ENCODE data around the gene EML4.
"Not testable (repeated sequence)": the region's sequence is repeated elsewhere in the genome, so short reads cannot be mapped to it uniquely, and the experiment has no call there.

Gene EML4

DNA sequence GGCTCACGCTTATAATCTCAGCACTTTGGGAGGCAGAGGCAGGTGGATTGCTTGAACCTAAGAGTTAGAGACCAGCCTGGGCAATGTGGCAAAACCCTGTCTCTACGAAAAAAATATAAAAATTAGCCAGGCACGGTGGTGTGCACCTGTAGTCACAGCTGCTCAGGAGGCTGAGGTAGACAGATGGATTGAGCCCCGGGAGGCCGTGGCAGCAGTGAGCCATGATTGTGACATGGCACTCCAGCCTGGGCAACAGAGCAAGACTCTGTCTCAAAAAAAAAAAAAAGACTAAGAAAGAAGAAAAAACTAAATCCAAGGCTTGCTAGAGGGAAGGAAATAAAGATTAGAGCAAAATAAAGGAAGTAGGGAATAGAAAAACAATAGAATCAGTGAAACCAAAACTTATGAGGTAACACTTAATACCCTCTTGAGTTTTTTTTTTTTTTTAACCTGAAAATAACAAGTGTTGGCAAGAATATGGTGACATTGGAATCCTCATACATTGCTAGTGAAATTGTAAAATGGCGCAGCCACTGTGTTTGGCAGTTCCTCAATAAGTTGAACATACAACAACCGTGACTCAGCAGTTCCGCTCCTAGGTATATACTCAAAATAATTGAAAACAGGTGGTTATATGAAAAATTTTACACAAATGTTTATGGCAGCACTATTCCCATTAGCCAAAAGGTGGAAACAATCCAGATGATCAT lies 85.2 kb downstream of the EML4 start:
- DNase-seq (ENCODE audit: low read depth): no peak

GRCh38 chr2:42256505-42256904 lies 87.4 kb downstream of the EML4 start:
- DNase-seq (ENCODE audit: low read depth): no peak

- DNase-seq (ENCODE audit: low read depth): no peak
Observed at GRCh38 chr2:42261518-42262195, 92.5 kb downstream of the EML4 start.

GRCh38 chr2:42266236-42266635 lies 97.1 kb downstream of the EML4 start:
- no peak for DNase-seq (ENCODE audit: low read depth)

GRCh38 chr2:42267530-42267929 lies 98.4 kb downstream of the EML4 start:
- DNase-seq (ENCODE audit: low read depth): no peak

- DNase-seq (ENCODE audit: low read depth): no peak
Observed at GRCh38 chr2:42268528-42269151, 99.5 kb downstream of the EML4 start.

- no peak for DNase-seq (ENCODE audit: low read depth)
Observed at GRCh38 chr2:42270757-42271156, 101.6 kb downstream of the EML4 start.

DNA sequence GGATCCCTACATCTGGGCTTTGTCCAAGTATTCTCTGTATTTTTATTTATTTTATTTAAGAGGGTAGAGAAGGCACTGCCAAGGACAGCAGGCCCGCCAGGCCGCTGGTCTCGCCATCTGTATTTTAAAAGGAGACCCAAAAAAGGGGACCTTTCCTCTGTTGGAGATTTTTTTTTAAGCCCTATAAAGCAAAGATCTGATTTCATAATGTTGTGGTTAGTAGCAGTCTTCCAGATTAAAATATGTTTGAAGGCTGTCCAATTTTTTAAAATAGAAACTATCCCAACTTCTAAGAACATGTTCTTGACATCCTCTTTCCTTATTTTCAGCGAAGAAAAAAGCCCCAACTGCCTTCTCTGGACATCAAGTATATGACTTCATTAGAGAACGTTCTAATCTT lies 102.1 kb downstream of the EML4 start:
- not testable (repeated sequence) for DNase-seq (ENCODE audit: low read depth)

GRCh38 chr2:42274863-42275262 lies 105.7 kb downstream of the EML4 start:
- DNase-seq (ENCODE audit: low read depth): no peak

DNA sequence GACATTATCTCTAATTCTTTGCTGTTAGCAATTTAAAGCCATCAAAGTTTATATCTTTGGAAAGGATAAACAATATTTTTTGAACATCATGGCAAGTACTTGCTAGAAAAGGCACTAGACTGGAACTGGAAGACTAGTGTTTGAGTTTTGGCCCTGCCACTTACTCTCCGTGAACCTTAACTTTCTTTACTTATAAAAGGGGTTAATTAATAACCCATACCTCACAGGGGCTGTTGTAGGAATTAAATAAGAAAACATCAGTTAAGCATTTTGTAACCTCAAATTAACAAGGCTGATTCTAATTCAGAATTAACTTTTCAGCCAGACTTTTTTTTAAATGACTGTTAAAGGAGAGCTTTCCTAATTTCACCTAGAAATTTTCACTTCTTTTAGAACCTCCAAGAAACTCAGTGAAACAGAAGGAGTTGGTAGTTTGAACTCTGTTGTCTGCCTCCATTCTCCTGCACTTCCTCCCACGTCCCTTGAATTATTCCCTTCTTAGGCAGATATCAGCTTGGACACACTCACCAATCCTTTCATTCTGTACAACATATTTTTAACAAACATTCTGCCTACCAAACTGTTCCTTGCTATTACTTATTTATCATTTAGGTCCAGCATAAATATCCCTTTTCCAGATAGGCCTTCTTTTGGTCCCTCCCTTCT lies 112.4 kb downstream of the EML4 start:
- DNase-seq (ENCODE audit: low read depth): no peak

DNA sequence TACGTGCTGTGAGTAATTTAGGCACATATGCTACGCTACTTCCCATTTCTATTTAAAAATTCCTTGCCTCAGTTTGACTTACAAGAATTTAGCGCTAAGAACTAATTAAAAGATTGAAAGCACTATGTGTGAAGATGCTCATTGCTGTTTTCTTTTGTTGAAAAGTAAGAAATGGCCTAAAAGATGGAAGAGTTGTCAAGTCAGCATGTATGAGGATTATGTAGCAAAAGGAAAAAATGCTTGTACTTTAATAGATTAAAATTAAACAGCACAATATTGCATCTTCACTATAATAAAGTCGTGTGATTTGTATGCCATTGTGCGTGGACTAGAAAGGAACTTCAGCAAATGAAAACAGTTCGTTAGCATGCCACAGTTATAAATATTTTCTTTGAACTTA lies 114.9 kb downstream of the EML4 start:
- no peak for DNase-seq (ENCODE audit: low read depth)

DNA sequence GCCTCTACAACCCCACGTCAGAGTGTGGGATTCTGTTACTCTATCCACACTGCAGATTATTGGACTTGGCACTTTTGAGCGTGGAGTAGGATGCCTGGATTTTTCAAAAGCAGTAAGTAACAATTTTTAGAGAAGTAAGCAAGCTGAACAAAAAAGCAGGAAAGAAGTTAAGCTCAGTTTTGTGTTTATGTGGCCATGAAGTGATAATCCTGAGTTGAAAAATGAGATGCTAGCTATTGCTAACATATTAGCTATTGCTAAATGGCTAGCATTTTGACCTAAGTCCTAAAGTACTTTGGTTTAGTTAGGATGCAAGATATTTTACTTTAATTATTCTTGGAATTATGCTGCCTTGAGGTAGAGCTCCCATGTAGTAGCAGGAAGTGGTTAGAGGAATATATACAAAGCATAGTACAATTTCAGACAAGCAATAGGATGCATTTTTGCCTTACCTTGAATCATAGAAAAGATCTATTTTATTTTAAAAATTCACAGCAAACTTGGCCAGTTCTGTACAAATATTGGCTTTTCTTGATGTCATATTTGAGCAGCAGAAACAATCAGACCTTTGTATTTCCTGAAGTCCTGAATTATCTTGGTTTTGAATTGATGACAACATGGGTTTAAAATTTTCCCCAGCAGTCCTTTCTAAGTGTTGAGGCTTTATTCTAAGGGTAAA lies 117.3 kb downstream of the EML4 start:
- no peak for DNase-seq (ENCODE audit: low read depth)

- DNase-seq (ENCODE audit: low read depth): no peak
Observed at GRCh38 chr2:42288811-42289210, 119.7 kb downstream of the EML4 start.

DNA sequence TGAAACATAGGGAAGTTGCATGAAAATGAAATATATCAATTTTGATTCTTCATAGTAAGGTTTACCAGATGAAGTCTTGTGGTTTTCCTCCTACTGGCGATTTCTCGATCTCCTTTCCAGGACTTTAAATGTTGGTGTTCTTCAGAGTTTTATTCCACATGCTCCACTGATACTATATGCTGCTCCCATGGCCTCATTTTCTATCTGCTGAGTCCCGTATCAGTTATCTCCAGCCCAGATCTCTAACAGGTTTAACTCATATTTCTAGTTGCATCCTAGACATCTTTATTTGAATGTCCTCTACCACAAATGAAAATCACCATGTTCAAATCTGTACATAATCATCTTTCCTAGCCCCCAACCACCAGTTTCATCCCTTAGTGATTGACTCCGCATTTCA lies 120.1 kb downstream of the EML4 start:
- no peak for DNase-seq (ENCODE audit: low read depth)

- DNase-seq (ENCODE audit: low read depth): no peak
Observed at GRCh38 chr2:42290005-42290404, 120.9 kb downstream of the EML4 start.

DNA sequence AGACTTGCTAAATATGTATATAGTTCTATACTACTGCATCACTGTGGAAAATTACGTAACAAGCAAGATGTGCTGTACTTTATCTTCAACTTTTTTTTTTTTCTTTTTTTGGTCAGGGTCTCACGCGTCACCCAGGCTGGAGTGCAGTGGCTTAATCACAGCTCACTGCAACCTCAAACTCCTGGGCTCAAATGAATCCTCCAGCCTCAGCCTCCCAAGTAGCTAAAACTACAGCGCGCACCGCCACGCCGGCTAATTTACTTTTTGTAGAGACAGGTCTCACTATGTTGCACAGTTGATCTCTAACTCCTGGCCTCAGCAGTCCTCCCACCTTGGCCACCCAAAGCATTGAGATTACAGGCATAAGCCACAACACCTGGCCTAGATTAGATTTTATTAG lies 123.9 kb downstream of the EML4 start:
- no peak for DNase-seq (ENCODE audit: low read depth)

DNA sequence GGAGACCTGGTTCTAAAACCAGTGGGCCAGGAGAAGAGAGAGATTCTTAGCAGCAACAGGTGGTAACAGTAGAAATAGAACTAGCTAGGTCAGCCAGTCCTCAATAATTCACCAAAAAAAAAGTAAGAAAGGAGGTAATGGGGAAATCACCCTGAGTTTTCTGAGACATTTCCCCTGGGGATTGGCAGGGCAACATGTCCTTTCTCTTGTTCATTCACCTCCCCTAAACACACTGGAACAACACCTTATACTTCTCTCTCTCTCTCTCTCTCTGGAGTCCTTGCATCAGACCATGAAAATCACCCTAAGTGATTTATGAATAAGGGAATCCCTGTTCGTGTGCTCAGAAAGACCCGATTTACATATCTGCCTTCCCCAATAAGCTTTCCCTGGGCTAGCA lies 127.1 kb downstream of the EML4 start:
- DNase-seq (ENCODE audit: low read depth): no peak

- DNase-seq (ENCODE audit: low read depth): no peak
Observed at GRCh38 chr2:42297322-42297936, 128.3 kb downstream of the EML4 start.

DNA sequence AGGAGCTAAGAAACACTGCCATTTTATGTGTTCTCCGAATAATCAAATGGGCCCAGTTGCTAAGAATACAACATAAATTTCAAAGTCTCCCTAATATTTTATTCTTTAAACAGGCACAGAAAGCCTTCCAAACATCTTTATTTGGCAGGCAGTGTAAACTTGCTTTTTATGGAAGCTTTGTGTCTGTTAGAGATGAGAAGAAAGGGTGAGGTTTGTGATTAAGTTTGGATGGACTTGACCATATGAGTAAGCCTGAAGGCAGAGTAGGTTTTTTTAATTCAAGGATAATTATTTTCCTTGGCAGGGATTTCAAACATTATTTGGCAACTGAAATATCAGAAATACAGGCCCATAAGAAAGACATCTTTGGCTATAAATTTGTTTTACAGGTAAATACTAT lies 129.0 kb downstream of the EML4 start:
- no peak for DNase-seq (ENCODE audit: low read depth)

DNA sequence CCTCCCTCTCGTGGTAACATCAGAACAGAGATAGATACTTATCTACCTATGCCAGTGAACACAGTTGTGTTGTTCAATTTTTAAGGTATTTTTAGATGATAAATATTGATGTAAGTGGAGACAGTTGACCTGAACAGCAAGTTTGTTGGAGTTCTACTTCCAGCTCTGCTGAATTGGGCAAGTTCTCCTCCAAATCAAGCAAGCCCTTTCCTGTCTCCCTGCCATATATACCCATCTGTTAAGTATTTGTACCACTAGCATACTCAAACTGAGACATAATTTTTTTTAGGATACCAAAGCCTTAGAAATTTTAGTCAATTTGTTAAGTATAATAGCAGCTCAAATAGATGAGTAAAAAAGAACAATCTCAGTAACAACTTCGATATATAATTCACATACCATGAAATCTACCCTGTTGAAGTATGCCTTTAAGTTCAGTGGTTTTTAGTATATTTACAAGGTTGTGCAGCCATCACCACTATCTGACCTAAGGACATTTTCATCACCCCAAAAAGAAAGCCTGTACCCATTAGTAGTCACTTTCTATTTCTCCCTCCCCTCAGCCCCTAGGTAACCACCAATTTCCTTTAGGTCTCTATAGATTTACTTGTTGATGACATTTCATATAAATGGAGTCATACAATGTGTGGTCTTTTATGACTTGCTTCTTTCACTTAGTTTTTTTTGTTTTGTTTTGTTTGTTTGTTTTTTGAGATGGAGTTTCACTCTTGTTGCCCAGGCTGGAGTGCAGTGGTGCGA lies 130.0 kb downstream of the EML4 start:
- DNase-seq (ENCODE audit: low read depth): no peak

DNA sequence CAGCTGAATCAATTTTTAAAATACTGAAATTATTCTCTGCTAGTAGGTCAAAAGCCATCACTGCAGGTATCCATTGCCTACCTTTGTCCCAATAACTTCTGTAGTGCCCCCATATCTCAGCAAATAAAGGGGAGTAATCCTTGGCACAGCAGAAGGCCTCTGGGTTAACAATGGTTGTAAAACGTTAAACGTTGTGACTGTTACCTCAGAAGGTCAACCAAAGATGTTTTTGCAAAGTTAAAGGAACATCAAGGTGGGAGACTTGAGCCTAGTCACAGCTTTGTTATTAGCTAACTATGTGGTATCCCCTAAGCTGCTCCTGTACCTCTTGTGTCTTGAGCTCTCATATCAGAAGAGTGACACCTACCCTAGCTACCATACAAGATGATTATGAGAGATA lies 131.4 kb downstream of the EML4 start:
- DNase-seq (ENCODE audit: low read depth): no peak

Measured in T follicular helper cell (primary cell).